Neural cell (in vitro differentiated cells): ENCODE measurements around the gene PTPRG. TPM values are rescaled to one million over a fixed set of nuclear protein-coding genes. Genes with fewer than 3 reads are reported as not detected.

Source experiments
- H2AFZ ChIP-seq: fragments of 200-600, 300-800 bp; sonication (generic), shearing (Covaris generic); 2 replicates; pipeline ENCODE4 v1.6.0; 2014; ENCODE audit warnings: low read depth, mild to moderate bottlenecking, antibody characterized with exemption, low read length, moderate library complexity
- H3F3A ChIP-seq: fragments of 200-600 bp; shearing (Covaris generic); 2 replicates; pipeline ENCODE4 v1.6.1; 2016; ENCODE audit warnings: mild to moderate bottlenecking, moderate library complexity, mixed read lengths, antibody characterized with exemption, low read length; ENCODE audit not compliant: insufficient read depth, poor library complexity, severe bottlenecking
- H3K27ac ChIP-seq: fragments of 200-600, 300-800 bp; sonication (generic), shearing (Covaris generic); 2 replicates; pipeline ENCODE4 v1.5.1; 2014; ENCODE audit warnings: mild to moderate bottlenecking, low read length, moderate library complexity
- H3K27me3 ChIP-seq: fragments of 300-800, 200-600 bp; sonication (generic), shearing (Covaris generic); 2 replicates; pipeline ENCODE4 v1.6.0; 2014; ENCODE audit warnings: mild to moderate bottlenecking, low read depth, low read length, moderate library complexity; ENCODE audit not compliant: insufficient read depth
- H3K36me3 ChIP-seq: fragments of 300-800, 200-600 bp; sonication (generic), shearing (Covaris generic); 2 replicates; pipeline ENCODE4 v1.5.1; 2014; ENCODE audit warnings: mild to moderate bottlenecking, antibody characterized with exemption, low read length, moderate library complexity; ENCODE audit not compliant: insufficient read depth
- H3K4me2 ChIP-seq: fragments of 300-800, 200-600 bp; sonication (generic), shearing (Covaris generic); 2 replicates; pipeline ENCODE4 v1.6.0; 2014; ENCODE audit warnings: mild to moderate bottlenecking, low read length
- H3K4me3 ChIP-seq: fragments of 300-800, 200-600 bp; sonication (generic), shearing (Covaris generic); 2 replicates; pipeline ENCODE4 v1.5.1; 2014; ENCODE audit warnings: mild to moderate bottlenecking, low read length, moderate library complexity
- H3K79me2 ChIP-seq: fragments of 200-600 bp; shearing (Covaris generic); replicated peaks from 2 replicates; pipeline ENCODE4 v1.6.0; 2014; ENCODE audit warnings: mild to moderate bottlenecking, low read length, moderate library complexity; ENCODE audit not compliant: insufficient read depth
- H3K9ac ChIP-seq: fragments of 300-800, 200-600 bp; sonication (generic), shearing (Covaris generic); 2 replicates; pipeline ENCODE4 v1.6.1; 2016; ENCODE audit warnings: mild to moderate bottlenecking, low read length, mixed read lengths
- H3K9me2 ChIP-seq: fragments of 200-600 bp; shearing (Covaris generic); 2 replicates; pipeline ENCODE4 v1.6.1; 2016; ENCODE audit warnings: mild to moderate bottlenecking, low read length, mixed read lengths; ENCODE audit not compliant: insufficient read depth
- H3K9me3 ChIP-seq: fragments of 200-600, 300-800 bp; sonication (generic), shearing (Covaris generic); 2 replicates; pipeline ENCODE4 v1.6.1; 2016; ENCODE audit warnings: mild to moderate bottlenecking, mixed run types, low read length, moderate library complexity, mixed read lengths
- H4K20me1 ChIP-seq: fragments of 200-600 bp; shearing (Covaris generic); 2 replicates; pipeline ENCODE4 v1.6.1; 2016; ENCODE audit warnings: mild to moderate bottlenecking, mixed run types; ENCODE audit not compliant: insufficient read depth
- EP300 ChIP-seq: fragments of 450-650 bp; conservative IDR thresholded peaks from 2 replicates; pipeline ENCODE4 v1.6.1; 2014; ENCODE audit warnings: antibody characterized with exemption, mild to moderate bottlenecking, moderate library complexity; ENCODE audit not compliant: poor library complexity, severe bottlenecking
- EZH2 ChIP-seq: fragments of 200-600, 300-800 bp; shearing (Covaris generic), sonication (generic); IDR thresholded peaks from 2 replicates; pipeline ENCODE4 v1.6.1; 2014; ENCODE audit warnings: antibody characterized with exemption, low read length, borderline replicate concordance, mild to moderate bottlenecking; ENCODE audit not compliant: insufficient read depth, poor library complexity, severe bottlenecking
- MXI1 ChIP-seq: fragments of 450-650 bp; conservative IDR thresholded peaks from 2 replicates; pipeline ENCODE4 v1.6.1; 2014; ENCODE audit warnings: antibody characterized with exemption, mild to moderate bottlenecking; ENCODE audit not compliant: poor library complexity, severe bottlenecking
- POLR2AphosphoS5 ChIP-seq: IDR thresholded peaks from 2 replicates; pipeline ENCODE4 v1.6.1; 2012
- RAD21 ChIP-seq: fragments of 450-650 bp; conservative IDR thresholded peaks from 2 replicates; pipeline ENCODE4 v1.6.1; 2014; ENCODE audit warnings: antibody characterized with exemption, mild to moderate bottlenecking, moderate library complexity
- SMC3 ChIP-seq: fragments of 450-650 bp; conservative IDR thresholded peaks from 2 replicates; pipeline ENCODE4 v1.6.1; 2014; ENCODE audit warnings: antibody characterized with exemption, mild to moderate bottlenecking, moderate library complexity; ENCODE audit not compliant: poor library complexity
- TAF1 ChIP-seq: IDR thresholded peaks from 2 replicates; pipeline ENCODE4 v1.6.1; 2012; ENCODE audit warnings: low read depth
- polyA plus RNA-seq: library from polyadenylated mRNA; depleted of rRNA; stranded (reverse); fragments of >200 nt; gene quantifications from 2 replicates; pipeline ENCODE4 v1.2.3, GENCODE V29; 2014
- TF ChIP-seq, protein P1 (sequence below): fragments of 450-650 bp; IDR thresholded peaks from 2 replicates; pipeline ENCODE4 v1.5.1; 2014; ENCODE audit warnings: antibody characterized with exemption, mild to moderate bottlenecking, moderate library complexity; ENCODE audit not compliant: poor library complexity, severe bottlenecking
- TF ChIP-seq, protein P2 (sequence below): IDR thresholded peaks from 2 replicates; pipeline ENCODE4 v1.6.1; 2012; ENCODE audit warnings: borderline replicate concordance

Gene PTPRG
- polyA plus RNA-seq, 1 donor from 2014 or later = 33.1 TPM

DNA sequence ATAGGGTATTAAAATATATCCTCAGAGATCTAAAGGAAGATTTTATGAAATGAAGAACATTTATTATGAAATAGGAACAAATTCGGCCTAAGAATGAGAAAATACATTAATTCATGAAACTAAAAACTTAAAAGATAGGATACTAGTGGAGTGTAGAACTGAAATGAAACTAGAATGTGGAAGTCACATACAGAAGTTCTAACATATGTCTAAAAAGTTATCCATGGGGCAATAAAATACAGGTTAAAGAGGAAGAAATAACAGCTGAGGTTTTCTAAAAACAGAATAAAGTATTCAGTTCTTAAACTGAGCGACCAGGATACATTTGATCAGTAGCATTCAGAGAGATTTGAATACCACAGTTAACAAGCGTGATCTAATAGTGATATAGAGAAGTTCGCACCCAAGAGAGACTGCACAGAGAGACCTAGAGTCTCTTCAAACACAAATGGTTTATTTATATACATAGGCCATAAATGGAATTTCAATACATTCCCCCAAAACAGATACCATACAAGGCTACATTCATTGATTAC, 726.1 kb downstream of the PTPRG start:
- no peak for TF ChIP-seq POLR2AphosphoS5
- TF ChIP-seq EZH2 = no peak
- TF ChIP-seq SMC3 = no peak
- TF ChIP-seq TAF1 = no peak
- TF ChIP-seq EP300 = no peak
- TF ChIP-seq, protein P1, sequence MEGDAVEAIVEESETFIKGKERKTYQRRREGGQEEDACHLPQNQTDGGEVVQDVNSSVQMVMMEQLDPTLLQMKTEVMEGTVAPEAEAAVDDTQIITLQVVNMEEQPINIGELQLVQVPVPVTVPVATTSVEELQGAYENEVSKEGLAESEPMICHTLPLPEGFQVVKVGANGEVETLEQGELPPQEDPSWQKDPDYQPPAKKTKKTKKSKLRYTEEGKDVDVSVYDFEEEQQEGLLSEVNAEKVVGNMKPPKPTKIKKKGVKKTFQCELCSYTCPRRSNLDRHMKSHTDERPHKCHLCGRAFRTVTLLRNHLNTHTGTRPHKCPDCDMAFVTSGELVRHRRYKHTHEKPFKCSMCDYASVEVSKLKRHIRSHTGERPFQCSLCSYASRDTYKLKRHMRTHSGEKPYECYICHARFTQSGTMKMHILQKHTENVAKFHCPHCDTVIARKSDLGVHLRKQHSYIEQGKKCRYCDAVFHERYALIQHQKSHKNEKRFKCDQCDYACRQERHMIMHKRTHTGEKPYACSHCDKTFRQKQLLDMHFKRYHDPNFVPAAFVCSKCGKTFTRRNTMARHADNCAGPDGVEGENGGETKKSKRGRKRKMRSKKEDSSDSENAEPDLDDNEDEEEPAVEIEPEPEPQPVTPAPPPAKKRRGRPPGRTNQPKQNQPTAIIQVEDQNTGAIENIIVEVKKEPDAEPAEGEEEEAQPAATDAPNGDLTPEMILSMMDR = no peak
- TF ChIP-seq, protein P2, sequence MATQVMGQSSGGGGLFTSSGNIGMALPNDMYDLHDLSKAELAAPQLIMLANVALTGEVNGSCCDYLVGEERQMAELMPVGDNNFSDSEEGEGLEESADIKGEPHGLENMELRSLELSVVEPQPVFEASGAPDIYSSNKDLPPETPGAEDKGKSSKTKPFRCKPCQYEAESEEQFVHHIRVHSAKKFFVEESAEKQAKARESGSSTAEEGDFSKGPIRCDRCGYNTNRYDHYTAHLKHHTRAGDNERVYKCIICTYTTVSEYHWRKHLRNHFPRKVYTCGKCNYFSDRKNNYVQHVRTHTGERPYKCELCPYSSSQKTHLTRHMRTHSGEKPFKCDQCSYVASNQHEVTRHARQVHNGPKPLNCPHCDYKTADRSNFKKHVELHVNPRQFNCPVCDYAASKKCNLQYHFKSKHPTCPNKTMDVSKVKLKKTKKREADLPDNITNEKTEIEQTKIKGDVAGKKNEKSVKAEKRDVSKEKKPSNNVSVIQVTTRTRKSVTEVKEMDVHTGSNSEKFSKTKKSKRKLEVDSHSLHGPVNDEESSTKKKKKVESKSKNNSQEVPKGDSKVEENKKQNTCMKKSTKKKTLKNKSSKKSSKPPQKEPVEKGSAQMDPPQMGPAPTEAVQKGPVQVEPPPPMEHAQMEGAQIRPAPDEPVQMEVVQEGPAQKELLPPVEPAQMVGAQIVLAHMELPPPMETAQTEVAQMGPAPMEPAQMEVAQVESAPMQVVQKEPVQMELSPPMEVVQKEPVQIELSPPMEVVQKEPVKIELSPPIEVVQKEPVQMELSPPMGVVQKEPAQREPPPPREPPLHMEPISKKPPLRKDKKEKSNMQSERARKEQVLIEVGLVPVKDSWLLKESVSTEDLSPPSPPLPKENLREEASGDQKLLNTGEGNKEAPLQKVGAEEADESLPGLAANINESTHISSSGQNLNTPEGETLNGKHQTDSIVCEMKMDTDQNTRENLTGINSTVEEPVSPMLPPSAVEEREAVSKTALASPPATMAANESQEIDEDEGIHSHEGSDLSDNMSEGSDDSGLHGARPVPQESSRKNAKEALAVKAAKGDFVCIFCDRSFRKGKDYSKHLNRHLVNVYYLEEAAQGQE = no peak
- TF ChIP-seq MXI1 = no peak
- no peak for TF ChIP-seq RAD21
- Histone ChIP-seq H3K4me3 (no peak overlapping the region), H3K27me3 (no peaks in the 10 kb centered on the region), H3K36me3 (no peaks in the 10 kb centered on the region), H3K9ac (no peak overlapping the region), H2AFZ (no peak overlapping the region), H4K20me1 (no peaks in the 10 kb centered on the region), H3K79me2 (no peaks in the 10 kb centered on the region), H3K9me3 (no peaks in the 10 kb centered on the region), H3K4me2 (no peak overlapping the region), H3F3A (no peaks in the 10 kb centered on the region), H3K9me2 (no peaks in the 10 kb centered on the region), H3K27ac (no peak overlapping the region)

DNA sequence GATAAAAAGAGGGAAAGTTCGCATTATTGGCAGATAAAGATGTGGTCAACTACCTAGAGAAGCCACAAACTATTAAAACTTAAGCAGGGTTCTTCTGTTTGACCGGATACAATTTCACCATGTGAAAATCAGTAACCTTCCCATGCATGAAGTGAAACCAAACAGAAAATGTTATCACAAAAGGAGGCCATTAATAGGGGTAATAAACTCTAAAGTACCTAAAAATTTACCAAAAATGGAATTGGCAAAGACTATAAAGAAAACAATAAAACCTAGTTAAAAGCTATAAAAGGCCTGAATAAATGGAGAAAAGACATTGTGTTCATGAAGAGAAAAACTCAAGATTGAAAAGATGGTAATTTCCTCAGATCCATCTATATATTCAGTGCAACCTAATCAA, 728.6 kb downstream of the PTPRG start:
- no peak overlapping the region for H3K4me3 ChIP-seq
- H3K4me2 ChIP-seq = no peak overlapping the region
- H3K27ac ChIP-seq = no peak overlapping the region
- no peaks in the 10 kb centered on the region for H3K79me2 ChIP-seq
- no peak overlapping the region for H3K9ac ChIP-seq
- TF ChIP-seq SMC3 (no peak), RAD21 (no peak)
- TF ChIP-seq, protein P2 = no peak
- no peak overlapping the region for H2AFZ ChIP-seq
- H3K27me3 ChIP-seq = no peaks in the 10 kb centered on the region
- no peaks in the 10 kb centered on the region for H3K9me2 ChIP-seq
- H3F3A ChIP-seq = no peaks in the 10 kb centered on the region
- no peaks in the 10 kb centered on the region for H3K36me3 ChIP-seq
- no peaks in the 10 kb centered on the region for H3K9me3 ChIP-seq
- H4K20me1 ChIP-seq = no peaks in the 10 kb centered on the region
